ENCODE measurements around the gene SLC6A8. TPM values are rescaled to one million over a fixed set of nuclear protein-coding genes. Genes with fewer than 3 reads are reported as not detected.

Gene SLC6A8
- total and polyA plus RNA-seq, 2 experiments from 2014 or later: 1.8 to 11.7 TPM

DNA sequence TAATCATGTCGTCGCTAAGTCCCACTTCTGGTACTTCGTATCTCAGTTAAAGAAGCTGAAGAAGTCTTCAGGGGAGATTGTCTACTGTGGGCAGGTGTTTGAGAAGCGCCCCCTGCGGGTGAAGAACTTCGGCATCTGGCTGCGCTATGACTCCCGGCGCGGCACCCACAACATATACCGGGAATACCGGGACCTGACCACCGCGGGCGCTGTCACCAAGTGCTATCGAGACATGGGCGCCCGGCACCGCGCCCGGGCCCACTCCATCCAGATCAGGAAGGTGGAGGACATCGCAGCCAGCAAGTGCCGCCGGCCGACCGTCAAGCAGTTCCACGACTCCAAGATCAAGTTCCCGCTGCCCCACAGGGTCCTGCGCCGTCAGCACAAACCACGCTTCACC is 25.5 kb upstream of the SLC6A8 start:
- Histone ChIP-seq H3K27me3 (replicated peaks; ENCODE audit: insufficient read depth) (peaks cover 10% of the 10 kb centered on the region; the same call in 1 of the 2 replicates), H3K9me2 (ENCODE audit: insufficient read depth) (no peaks in the 10 kb centered on the region), H3K36me3 (ENCODE audit: low read depth) (no peaks in the 10 kb centered on the region), H3K4me2 (ENCODE audit: unreplicated experiment) (no peak overlapping the region), H3K9me3 (ENCODE audit: low read depth) (no peaks in the 10 kb centered on the region), H4K20me1 (ENCODE audit: insufficient read depth) (no peaks in the 10 kb centered on the region), H3K4me3 (no peak overlapping the region), H3K9ac (no peak overlapping the region), H3K79me2 (ENCODE audit: insufficient read depth) (no peaks in the 10 kb centered on the region), H2AFZ (peak overlapping the region; percentile 45; the same call in 1 of the 2 replicates), H3F3A (ENCODE audit: insufficient read depth) (no peaks in the 10 kb centered on the region), H3K4me1 (ENCODE audit: insufficient read depth) (no peaks in the 10 kb centered on the region), H3K27ac (no peak overlapping the region)
- TF ChIP-seq EZH2phosphoT487 (IDR thresholded peaks at IDR 0.05; ENCODE audit: insufficient read depth, low read depth): no peak
- no peak for TF ChIP-seq EZH2 (IDR thresholded peaks at IDR 0.05; ENCODE audit: insufficient read depth, poor library complexity, severe bottlenecking)
- DNase-seq: peak; percentile 36
- in situ Hi-C loops (cut with MboI): loop anchor here (25.0 kb wide), 1 partner anchor 700 kb away; no protein-coding TSS in a partner anchor
- WGBS, 2 experiments (ENCODE audit: low coverage in 1 of 2, low lambda C conversion rate in 2 of 2, missing lambda C conversion rate in 2 of 2): 3 to 11% methylated on average over 6 to 24 of the region's 31 CpGs

DNA sequence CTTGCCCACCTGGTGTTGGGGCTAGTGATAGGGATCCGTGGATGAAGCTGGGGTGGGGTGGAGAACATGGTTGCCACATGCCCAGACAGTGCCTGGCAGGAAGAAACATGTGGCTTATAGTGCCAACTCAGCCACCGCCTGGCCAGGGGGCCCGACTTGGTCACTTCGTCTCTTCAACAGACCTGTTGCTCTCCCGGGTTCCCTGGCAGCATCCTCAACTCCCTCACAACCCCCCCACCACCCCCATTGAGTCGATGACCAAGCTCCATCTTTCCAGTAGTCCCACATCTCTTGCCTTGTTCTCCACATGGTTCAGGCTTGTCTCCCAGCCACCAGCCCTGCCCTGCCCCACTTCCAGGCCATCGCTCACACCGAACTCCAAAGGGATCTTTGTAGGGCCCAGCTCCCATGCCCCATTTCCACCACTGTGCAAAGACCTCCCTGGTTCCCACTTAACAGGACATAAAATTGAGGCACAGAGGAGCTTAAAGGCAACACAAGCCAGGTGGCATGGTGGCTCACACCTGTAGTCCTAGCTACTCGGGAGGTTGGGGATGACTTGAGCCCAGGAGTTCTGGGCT is 21.9 kb upstream of the SLC6A8 start:
- no peak for TF ChIP-seq EZH2phosphoT487 (IDR thresholded peaks at IDR 0.05; ENCODE audit: insufficient read depth, low read depth)
- TF ChIP-seq EZH2 (IDR thresholded peaks at IDR 0.05; ENCODE audit: insufficient read depth, poor library complexity, severe bottlenecking): no peak
- WGBS, 2 experiments (ENCODE audit: low coverage in 1 of 2, low lambda C conversion rate in 2 of 2, missing lambda C conversion rate in 2 of 2): 47 to 58% methylated on average over 5 to 9 of the region's 9 CpGs
- H2AFZ ChIP-seq: no peak overlapping the region
- DNase-seq: no peak
- H3K79me2 ChIP-seq (ENCODE audit: insufficient read depth): no peaks in the 10 kb centered on the region
- no peaks in the 10 kb centered on the region for H3K4me1 ChIP-seq (ENCODE audit: insufficient read depth)
- 0 out of 2 replicates have a peak, but pooled peaks cover 4% of the 10 kb centered on the region for H3K27me3 ChIP-seq (replicated peaks; ENCODE audit: insufficient read depth)
- no peak overlapping the region for H3K9ac ChIP-seq
- H3K9me2 ChIP-seq (ENCODE audit: insufficient read depth): no peaks in the 10 kb centered on the region
- H3K27ac ChIP-seq: no peak overlapping the region
- no peaks in the 10 kb centered on the region for H3F3A ChIP-seq (ENCODE audit: insufficient read depth)
- H3K9me3 ChIP-seq (ENCODE audit: low read depth): no peaks in the 10 kb centered on the region
- no peak overlapping the region for H3K4me2 ChIP-seq (ENCODE audit: unreplicated experiment)
- H4K20me1 ChIP-seq (ENCODE audit: insufficient read depth): no peaks in the 10 kb centered on the region
- no peak overlapping the region for H3K4me3 ChIP-seq
- in situ Hi-C loops (cut with MboI): loop anchor here (25.0 kb wide), 1 partner anchor 704 kb away; no protein-coding TSS in a partner anchor
- no peaks in the 10 kb centered on the region for H3K36me3 ChIP-seq (ENCODE audit: low read depth)

- Histone ChIP-seq H3K9ac (no peak overlapping the region), H3K9me3 (ENCODE audit: low read depth) (no peaks in the 10 kb centered on the region), H3K4me2 (ENCODE audit: unreplicated experiment) (no peak overlapping the region), H3K36me3 (ENCODE audit: low read depth) (no peaks in the 10 kb centered on the region), H3K27me3 (replicated peaks; ENCODE audit: insufficient read depth) (0 out of 2 replicates have a peak, but pooled peaks cover 4% of the 10 kb centered on the region), H3K4me3 (no peak overlapping the region), H3K9me2 (ENCODE audit: insufficient read depth) (no peaks in the 10 kb centered on the region), H3K27ac (no peak overlapping the region), H3K79me2 (ENCODE audit: insufficient read depth) (no peaks in the 10 kb centered on the region), H4K20me1 (ENCODE audit: insufficient read depth) (no peaks in the 10 kb centered on the region), H3K4me1 (ENCODE audit: insufficient read depth) (no peaks in the 10 kb centered on the region), H3F3A (ENCODE audit: insufficient read depth) (no peaks in the 10 kb centered on the region), H2AFZ (no peak overlapping the region)
- WGBS, 2 experiments (ENCODE audit: low coverage in 1 of 2, low lambda C conversion rate in 2 of 2, missing lambda C conversion rate in 2 of 2): 44 to 53% methylated on average over 7 to 10 of the region's 11 CpGs
- TF ChIP-seq EZH2phosphoT487 (IDR thresholded peaks at IDR 0.05; ENCODE audit: insufficient read depth, low read depth) (no peak), EZH2 (IDR thresholded peaks at IDR 0.05; ENCODE audit: insufficient read depth, poor library complexity, severe bottlenecking) (no peak)
- DNase-seq: no peak
- in situ Hi-C loops (cut with MboI): loop anchor here (25.0 kb wide), 1 partner anchor 705 kb away; no protein-coding TSS in a partner anchor
Measured at GRCh38 chrX:153667281-153667955, 20.3 kb upstream of the SLC6A8 start.

DNA sequence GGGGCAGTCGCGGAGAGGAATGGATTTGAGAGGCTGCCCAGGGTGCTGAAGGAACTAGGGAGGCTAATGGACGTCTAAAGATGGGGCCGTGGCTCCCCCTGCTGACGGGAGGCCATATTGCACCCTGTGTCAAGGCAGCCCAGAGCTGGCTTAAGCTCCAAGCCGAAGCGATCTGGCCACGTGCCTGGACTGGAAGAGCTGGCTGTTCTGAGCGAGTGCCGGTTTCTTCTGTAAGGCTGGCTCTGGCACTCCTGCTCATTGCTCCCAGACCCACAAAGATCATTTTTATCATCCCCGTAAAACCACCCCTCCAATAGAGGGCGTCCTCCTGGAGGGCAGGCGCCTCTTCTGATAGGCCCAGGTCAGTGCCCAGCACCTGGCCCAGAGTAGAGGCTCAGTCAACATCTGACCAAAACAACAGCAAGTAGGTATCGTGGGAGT is 19.8 kb upstream of the SLC6A8 start:
- H4K20me1 ChIP-seq (ENCODE audit: insufficient read depth): no peaks in the 10 kb centered on the region
- no peaks in the 10 kb centered on the region for H3K9me3 ChIP-seq (ENCODE audit: low read depth)
- no peak for TF ChIP-seq EZH2 (IDR thresholded peaks at IDR 0.05; ENCODE audit: insufficient read depth, poor library complexity, severe bottlenecking)
- no peak for TF ChIP-seq EZH2phosphoT487 (IDR thresholded peaks at IDR 0.05; ENCODE audit: insufficient read depth, low read depth)
- peak; percentile 72 for DNase-seq
- H3K9me2 ChIP-seq (ENCODE audit: insufficient read depth): no peaks in the 10 kb centered on the region
- WGBS, 2 experiments (ENCODE audit: low coverage in 1 of 2, low lambda C conversion rate in 2 of 2, missing lambda C conversion rate in 2 of 2): 8 to 13% methylated on average over 10 to 14 of the region's 14 CpGs
- in situ Hi-C loops (cut with MboI): loop anchor here (25.0 kb wide), 1 partner anchor 706 kb away; no protein-coding TSS in a partner anchor
- no peak overlapping the region for H3K9ac ChIP-seq
- no peak overlapping the region for H2AFZ ChIP-seq
- H3K4me2 ChIP-seq (ENCODE audit: unreplicated experiment): no peak overlapping the region
- no peaks in the 10 kb centered on the region for H3F3A ChIP-seq (ENCODE audit: insufficient read depth)
- H3K27ac ChIP-seq: no peak overlapping the region
- no peak overlapping the region for H3K4me3 ChIP-seq
- H3K27me3 ChIP-seq (replicated peaks; ENCODE audit: insufficient read depth): no peaks in the 10 kb centered on the region
- no peaks in the 10 kb centered on the region for H3K36me3 ChIP-seq (ENCODE audit: low read depth)
- no peaks in the 10 kb centered on the region for H3K4me1 ChIP-seq (ENCODE audit: insufficient read depth)
- H3K79me2 ChIP-seq (ENCODE audit: insufficient read depth): no peaks in the 10 kb centered on the region
